ENCODE data around the gene ARID1B. TPM values are rescaled to one million over a fixed set of nuclear protein-coding genes. Genes with fewer than 3 reads are reported as not detected.

The ARID1B gene
- total and polyA plus RNA-seq, 12 donors: 13.3 to 85.6 (median 50.9) TPM

DNA sequence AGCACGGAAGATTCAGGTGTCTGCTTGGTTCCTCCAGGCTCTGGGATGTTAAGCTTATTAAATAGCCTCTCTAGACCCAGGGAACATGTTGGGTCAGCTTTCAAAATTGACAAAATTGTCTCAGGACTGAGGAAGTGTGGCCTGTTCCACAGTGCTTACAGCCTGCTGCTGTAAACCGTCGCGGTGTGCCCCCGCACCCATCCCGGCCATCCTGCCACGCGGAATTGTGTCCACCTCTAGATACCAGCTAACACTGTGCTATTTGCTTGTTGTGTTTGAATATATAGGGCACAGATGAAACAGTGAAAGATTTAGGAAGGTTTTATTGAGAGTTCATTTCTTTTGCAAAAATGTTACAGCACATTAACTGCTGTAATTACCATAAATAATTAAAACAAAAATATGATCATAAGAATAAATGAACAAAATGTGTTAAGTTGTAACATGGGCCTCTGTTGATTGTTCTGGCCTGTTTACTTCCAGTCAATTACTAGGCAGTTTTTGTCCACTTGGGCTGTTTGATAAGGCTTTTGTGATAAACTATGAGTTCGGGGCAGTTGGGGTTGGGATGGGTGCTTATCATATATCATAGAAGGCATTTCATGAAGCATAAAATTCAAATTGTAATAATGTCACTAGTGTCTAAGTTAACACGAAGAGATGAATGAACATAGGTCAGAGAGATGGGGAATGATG, 77.4 kb downstream of the ARID1B start:
- H3K9me3 ChIP-seq (replicated peaks in 1 of 3): no peaks in the 10 kb centered on the region
- H3K4me3 ChIP-seq: no peak overlapping the region
- WGBS, 4 donors: 91 to 97% (median 96%) methylated on average over 10 of the region's 10 CpGs
- TF ChIP-seq POLR2A (IDR thresholded peaks at IDR 0.05): no peak
- TF ChIP-seq, protein P1, sequence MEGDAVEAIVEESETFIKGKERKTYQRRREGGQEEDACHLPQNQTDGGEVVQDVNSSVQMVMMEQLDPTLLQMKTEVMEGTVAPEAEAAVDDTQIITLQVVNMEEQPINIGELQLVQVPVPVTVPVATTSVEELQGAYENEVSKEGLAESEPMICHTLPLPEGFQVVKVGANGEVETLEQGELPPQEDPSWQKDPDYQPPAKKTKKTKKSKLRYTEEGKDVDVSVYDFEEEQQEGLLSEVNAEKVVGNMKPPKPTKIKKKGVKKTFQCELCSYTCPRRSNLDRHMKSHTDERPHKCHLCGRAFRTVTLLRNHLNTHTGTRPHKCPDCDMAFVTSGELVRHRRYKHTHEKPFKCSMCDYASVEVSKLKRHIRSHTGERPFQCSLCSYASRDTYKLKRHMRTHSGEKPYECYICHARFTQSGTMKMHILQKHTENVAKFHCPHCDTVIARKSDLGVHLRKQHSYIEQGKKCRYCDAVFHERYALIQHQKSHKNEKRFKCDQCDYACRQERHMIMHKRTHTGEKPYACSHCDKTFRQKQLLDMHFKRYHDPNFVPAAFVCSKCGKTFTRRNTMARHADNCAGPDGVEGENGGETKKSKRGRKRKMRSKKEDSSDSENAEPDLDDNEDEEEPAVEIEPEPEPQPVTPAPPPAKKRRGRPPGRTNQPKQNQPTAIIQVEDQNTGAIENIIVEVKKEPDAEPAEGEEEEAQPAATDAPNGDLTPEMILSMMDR (IDR thresholded peaks at IDR 0.05): no peak
- H3K27ac ChIP-seq: no peak overlapping the region
- intact Hi-C loops (cut with DNase I): no loop called here
- peaks cover 0 to 27% of the 10 kb centered on the region in 2 donors for H3K4me1 ChIP-seq (replicated peaks in 1 of 2)
- H3K36me3 ChIP-seq (replicated peaks in 1 of 2): no peaks in the 10 kb centered on the region
- no peaks in the 10 kb centered on the region for H3K27me3 ChIP-seq
- no peak for DNase-seq

GRCh38 chr6:156857573-156857972, 80.4 kb downstream of the ARID1B start:
- Histone ChIP-seq H3K4me3 (no peak overlapping the region), H3K27ac (no peak overlapping the region), H3K27me3 (no peaks in the 10 kb centered on the region), H3K9me3 (replicated peaks in 1 of 3) (no peaks in the 10 kb centered on the region), H3K4me1 (replicated peaks in 1 of 2) (peaks cover 0 to 6% of the 10 kb centered on the region in 2 donors), H3K36me3 (replicated peaks in 1 of 2) (no peaks in the 10 kb centered on the region)
- 85 to 93% (median 90%) methylated on average over 2 of the region's 2 CpGs for WGBS, 4 donors
- no peak for TF ChIP-seq POLR2A (IDR thresholded peaks at IDR 0.05)
- TF ChIP-seq, protein P1 (IDR thresholded peaks at IDR 0.05): no peak
- intact Hi-C loops (cut with DNase I): no loop called here
- DNase-seq: no peak

DNA sequence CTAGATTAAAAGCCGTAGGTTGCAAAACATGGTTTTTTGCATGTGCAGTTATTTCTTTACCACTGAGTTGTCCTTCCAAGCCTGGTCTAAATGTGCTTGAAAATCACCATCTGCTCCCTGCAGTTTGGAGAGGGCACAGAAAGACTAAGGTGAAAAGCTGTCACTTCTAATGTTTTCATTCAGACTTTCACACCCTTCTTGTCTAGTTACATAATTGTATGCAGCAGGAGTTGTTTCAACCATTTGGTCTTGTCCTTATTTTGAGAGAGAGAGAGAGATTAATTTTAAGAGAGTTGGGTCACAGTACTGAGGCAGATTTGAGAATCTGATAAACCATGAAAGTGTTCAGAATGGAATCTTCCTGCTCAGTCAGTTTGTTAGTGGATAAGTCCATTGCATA, 82.5 kb downstream of the ARID1B start:
- Histone ChIP-seq H3K4me1 (replicated peaks in 1 of 2) (peaks cover 0 to 6% of the 10 kb centered on the region in 2 donors), H3K9me3 (replicated peaks in 1 of 3) (no peaks in the 10 kb centered on the region), H3K36me3 (replicated peaks in 1 of 2) (no peaks in the 10 kb centered on the region), H3K4me3 (no peak overlapping the region), H3K27me3 (no peaks in the 10 kb centered on the region), H3K27ac (no peak overlapping the region)
- intact Hi-C loops (cut with DNase I): no loop called here
- 73 to 86% (median 81%) methylated on average over 1 of the region's 1 CpG for WGBS, 4 donors
- no peak for DNase-seq
- TF ChIP-seq, protein P1 (IDR thresholded peaks at IDR 0.05): no peak
- no peak for TF ChIP-seq POLR2A (IDR thresholded peaks at IDR 0.05)

- DNase-seq: no peak
- no peak overlapping the region for H3K27ac ChIP-seq
- peaks cover 0 to 11% of the 10 kb centered on the region in 2 donors for H3K4me1 ChIP-seq (replicated peaks in 1 of 2)
- no peaks in the 10 kb centered on the region for H3K27me3 ChIP-seq
- H3K9me3 ChIP-seq (replicated peaks in 1 of 3): no peaks in the 10 kb centered on the region
- no peak for TF ChIP-seq POLR2A (IDR thresholded peaks at IDR 0.05)
- TF ChIP-seq, protein P1 (IDR thresholded peaks at IDR 0.05): no peak
- no peaks in the 10 kb centered on the region for H3K36me3 ChIP-seq (replicated peaks in 1 of 2)
- WGBS, 4 donors: 76 to 91% (median 88%) methylated on average over 7 of the region's 7 CpGs
- no peak overlapping the region for H3K4me3 ChIP-seq
- intact Hi-C loops (cut with DNase I): no loop called here
Observed at GRCh38 chr6:156862711-156863110, 85.5 kb downstream of the ARID1B start.

Data from adrenal gland (tissue), 12 donors.